Lung microvascular endothelial cell (primary cell): ENCODE data around the gene PNPO. TPM values are rescaled to one million over a fixed set of nuclear protein-coding genes. Genes with fewer than 3 reads are reported as not detected.
"Not testable (repeated sequence)": the region's sequence is repeated elsewhere in the genome, so short reads cannot be mapped to it uniquely, and the experiment has no call there.

Experiments
- DNase-seq, 2 donors: peaks; one replicate each; pipeline versions ENCODE4 v3.0.0 to v3.0.0-alpha.2; 2010; ENCODE audit warnings: low read depth in 2 of 2
- total RNA-seq: library from RNA; depleted of rRNA; stranded (reverse); fragments of >200 nt; gene quantifications from 2 replicates; pipeline ENCODE4 v1.2.1, GENCODE V29; 2014

PNPO gene
- total RNA-seq, 1 donor from 2014 or later: 24.4 TPM

GRCh38 chr17:47917581-47917980, 23.8 kb upstream of the PNPO start:
- no peak for DNase-seq

- no peak for DNase-seq
Observed at GRCh38 chr17:47918006-47918405, 23.4 kb upstream of the PNPO start.

GRCh38 chr17:47918991-47919390, 22.4 kb upstream of the PNPO start:
- no peak for DNase-seq

- DNase-seq: not testable (repeated sequence)
Observed at GRCh38 chr17:47919889-47920288, 21.5 kb upstream of the PNPO start.

- no peak for DNase-seq
Observed at GRCh38 chr17:47924785-47925677, 16.3 kb upstream of the PNPO start.

GRCh38 chr17:47925678-47925988, 15.7 kb upstream of the PNPO start:
- DNase-seq: no peak

- DNase-seq: no peak
Observed at GRCh38 chr17:47927821-47928400, 13.5 kb upstream of the PNPO start.

GRCh38 chr17:47928415-47928814, 13.0 kb upstream of the PNPO start:
- DNase-seq: no peak

- no peak for DNase-seq
Observed at GRCh38 chr17:47929218-47930000, 12.0 kb upstream of the PNPO start.

GRCh38 chr17:47931848-47932247, 9.5 kb upstream of the PNPO start:
- DNase-seq: no peak

- DNase-seq: peak in 1 of 2 donors; percentile 14
Observed at GRCh38 chr17:47934856-47935255, 6.5 kb upstream of the PNPO start.

GRCh38 chr17:47935468-47935867, 5.9 kb upstream of the PNPO start:
- DNase-seq: not testable (repeated sequence)

GRCh38 chr17:47935961-47936360, 5.4 kb upstream of the PNPO start:
- DNase-seq: peak in 1 of 2 donors; percentile 58

GRCh38 chr17:47937941-47938340, 3.4 kb upstream of the PNPO start:
- no peak for DNase-seq

- DNase-seq: no peak
Observed at GRCh38 chr17:47942096-47942510, 732 bp downstream of the PNPO start.

- DNase-seq: no peak
Observed at GRCh38 chr17:47942568-47942967, 1.2 kb downstream of the PNPO start.

- no peak for DNase-seq
Observed at GRCh38 chr17:47945080-47945479, 3.7 kb downstream of the PNPO start.

- no peak for DNase-seq
Observed at GRCh38 chr17:47945529-47946508, 4.4 kb downstream of the PNPO start.

GRCh38 chr17:47946516-47946915, 5.1 kb downstream of the PNPO start:
- no peak for DNase-seq

GRCh38 chr17:47946929-47947397, 5.6 kb downstream of the PNPO start:
- peak; percentile 89 to 90 for DNase-seq

- DNase-seq: no peak
Observed at GRCh38 chr17:47948706-47949196, 7.4 kb downstream of the PNPO start.
